H9 (cell line): Measurements from ENCODE around the gene AGBL4. TPM values are rescaled to one million over a fixed set of nuclear protein-coding genes. Genes with fewer than 3 reads are reported as not detected.

Experiments
- DNase-seq: peaks from one replicate; pipeline ENCODE4 v3.0.0-alpha.2; 2017
- H2AFZ ChIP-seq: one replicate; pipeline ENCODE4 v1.6.1; 2013; ENCODE audit warnings: mild to moderate bottlenecking, low read length, control low read depth, moderate library complexity
- H2AK5ac ChIP-seq: 2 replicates; pipeline ENCODE4 v1.6.1; 2013; ENCODE audit warnings: low read length, control low read depth, mixed read lengths; ENCODE audit not compliant: insufficient read length
- H2BK120ac ChIP-seq: one replicate; pipeline ENCODE4 v1.6.1; 2013; ENCODE audit warnings: low read depth, mild to moderate bottlenecking, low read length, control low read depth, inconsistent platforms; ENCODE audit not compliant: poor library complexity, severe bottlenecking
- H2BK12ac ChIP-seq: 2 replicates; pipeline ENCODE4 v1.6.1; 2013; ENCODE audit warnings: low read length, control low read depth, mixed read lengths, low read depth; ENCODE audit not compliant: insufficient read length
- H2BK15ac ChIP-seq: 2 replicates; pipeline ENCODE4 v1.6.1; 2013; ENCODE audit warnings: low read depth, low read length, control low read depth
- H2BK20ac ChIP-seq: one replicate; pipeline ENCODE4 v1.6.1; 2013; ENCODE audit warnings: low read depth, mild to moderate bottlenecking, low read length, control low read depth, inconsistent platforms; ENCODE audit not compliant: poor library complexity, severe bottlenecking
- H2BK5ac ChIP-seq: 2 replicates; pipeline ENCODE4 v1.6.1; 2013; ENCODE audit warnings: low read length, control low read depth, mixed read lengths; ENCODE audit not compliant: insufficient read length
- H3K14ac ChIP-seq: 2 replicates; pipeline ENCODE4 v1.6.1; 2013; ENCODE audit warnings: low read length, control low read depth; ENCODE audit not compliant: insufficient read depth
- H3K18ac ChIP-seq: 2 replicates; pipeline ENCODE4 v1.6.1; 2013; ENCODE audit warnings: low read depth, mild to moderate bottlenecking, mixed read lengths, low read length, control low read depth; ENCODE audit not compliant: insufficient read length
- H3K23ac ChIP-seq: 2 replicates; pipeline ENCODE4 v1.6.1; 2013; ENCODE audit warnings: low read length, control low read depth, mixed read lengths, low read depth; ENCODE audit not compliant: insufficient read length
- H3K23me2 ChIP-seq: 2 replicates; pipeline ENCODE4 v1.6.1; 2013; ENCODE audit warnings: low read depth, mild to moderate bottlenecking, mixed read lengths, low read length, control low read depth; ENCODE audit not compliant: insufficient read length, poor library complexity, severe bottlenecking
- H3K27ac ChIP-seq: 2 replicates; pipeline ENCODE4 v1.5.1; 2013; ENCODE audit warnings: low read length, control low read depth, mixed read lengths, low read depth; ENCODE audit not compliant: insufficient read length
- H3K27me3 ChIP-seq: 2 replicates; pipeline ENCODE4 v1.6.1; 2013; ENCODE audit warnings: low read length, control low read depth, inconsistent platforms; ENCODE audit not compliant: insufficient read depth
- H3K4ac ChIP-seq: 2 replicates; pipeline ENCODE4 v1.6.1; 2013; ENCODE audit warnings: low read depth, mild to moderate bottlenecking, control low read depth, inconsistent platforms, low read length, moderate library complexity
- H3K4me1 ChIP-seq: 2 replicates; pipeline ENCODE4 v1.6.1; 2013; ENCODE audit warnings: low read length, control low read depth, inconsistent platforms; ENCODE audit not compliant: insufficient read depth
- H3K4me2 ChIP-seq: 2 replicates; pipeline ENCODE4 v1.6.1; 2013; ENCODE audit warnings: low read length, control low read depth, mixed read lengths; ENCODE audit not compliant: insufficient read length, insufficient read depth
- H3K56ac ChIP-seq: 2 replicates; pipeline ENCODE4 v1.6.1; 2013; ENCODE audit warnings: low read depth, mild to moderate bottlenecking, mixed read lengths, low read length, control low read depth; ENCODE audit not compliant: insufficient read length
- H3K79me1 ChIP-seq: 2 replicates; pipeline ENCODE4 v1.6.1; 2013; ENCODE audit warnings: low read depth, mild to moderate bottlenecking, moderate library complexity, low read length, control low read depth, inconsistent platforms; ENCODE audit not compliant: insufficient read depth, poor library complexity, severe bottlenecking
- H3K79me2 ChIP-seq: 2 replicates; pipeline ENCODE4 v1.6.1; 2013; ENCODE audit warnings: low read length, control low read depth, inconsistent platforms; ENCODE audit not compliant: insufficient read depth
- H3K9ac ChIP-seq: 2 replicates; pipeline ENCODE4 v1.6.1; 2013; ENCODE audit warnings: low read length, control low read depth, mixed read lengths; ENCODE audit not compliant: insufficient read length; ENCODE audit errors: extremely low read depth
- H3K9me3 ChIP-seq: one replicate; pipeline ENCODE4 v1.6.1; 2013; ENCODE audit warnings: low read depth, low read length, inconsistent platforms; ENCODE audit not compliant: control insufficient read depth
- H3T11ph ChIP-seq: one replicate; pipeline ENCODE4 v1.6.1; 2013; ENCODE audit warnings: mild to moderate bottlenecking, low read length, control low read depth, inconsistent platforms
- H4K20me1 ChIP-seq: one replicate; pipeline ENCODE4 v1.6.1; 2013; ENCODE audit not compliant: control insufficient read depth, insufficient read length, insufficient read depth
- H4K5ac ChIP-seq: 2 replicates; pipeline ENCODE4 v1.6.1; 2013; ENCODE audit warnings: low read depth, mild to moderate bottlenecking, mixed read lengths, low read length, control low read depth; ENCODE audit not compliant: insufficient read length
- H4K8ac ChIP-seq: replicated peaks from 2 replicates; pipeline ENCODE4 v1.6.1; 2013; ENCODE audit warnings: low read length, control low read depth, mixed read lengths, low read depth; ENCODE audit not compliant: insufficient read length
- H4K91ac ChIP-seq: 2 replicates; pipeline ENCODE4 v1.6.1; 2013; ENCODE audit warnings: low read depth, mild to moderate bottlenecking, moderate library complexity, mixed read lengths, low read length, control low read depth; ENCODE audit not compliant: insufficient read length
- H3K27ac Mint-ChIP-seq, 3 experiments: 2 replicates in 2 of 3; 3 replicates in 1 of 3; pipeline ENCODE4 v1.8.0; 2020 to 2021; ENCODE audit warnings: mixed read lengths in 3 of 3, mild to moderate bottlenecking in 1 of 3, moderate library complexity in 1 of 3
- H3K27me3 Mint-ChIP-seq: 2 replicates; pipeline ENCODE4 v1.8.0; 2021; ENCODE audit warnings: low read depth, mild to moderate bottlenecking, moderate library complexity, mixed read lengths
- H3K36me3 Mint-ChIP-seq, 3 experiments: 2 replicates in 2 of 3; 3 replicates in 1 of 3; pipeline ENCODE4 v1.8.0; 2020 to 2021; ENCODE audit warnings: low read depth in 3 of 3, mixed read lengths in 3 of 3; ENCODE audit not compliant: insufficient read depth in 1 of 3
- H3K4me1 Mint-ChIP-seq, 2 experiments: 2 replicates each; pipeline ENCODE4 v1.8.0; 2020; ENCODE audit warnings: mixed read lengths in 2 of 2
- H3K4me3 Mint-ChIP-seq, 2 experiments: 2 replicates in 1 of 2; 3 replicates in 1 of 2; pipeline ENCODE4 v1.8.0; 2020 to 2021; ENCODE audit warnings: mild to moderate bottlenecking in 2 of 2, mixed read lengths in 2 of 2, moderate library complexity in 1 of 2
- H3K9me3 Mint-ChIP-seq, 2 experiments: 2 replicates in 1 of 2; 3 replicates in 1 of 2; pipeline ENCODE4 v1.8.0; 2020; ENCODE audit warnings: mild to moderate bottlenecking in 2 of 2, mixed read lengths in 2 of 2, moderate library complexity in 1 of 2
- CTCF ChIP-seq: fragments of 200-600 bp; sonication (generic); conservative IDR thresholded peaks from 3 replicates; pipeline ENCODE4 v1.8.0; 2021; ENCODE audit warnings: antibody characterized with exemption, mild to moderate bottlenecking
- WGBS: extraction: QIAGEN DNeasy Blood & Tissue Kit; methylation state at CpG from one replicate; pipeline ENCODE4 v1.1.7; 2013; ENCODE audit warnings: missing lambda C conversion rate, low lambda C conversion rate, mixed read lengths; ENCODE audit not compliant: insufficient read length; ENCODE audit errors: extremely low coverage; 5-methylcytosine and 5-hydroxymethylcytosine counted together
- total RNA-seq: library from RNA; stranded (reverse); gene quantifications from 2 replicates; pipeline ENCODE4 v1.2.1, GENCODE V29; 2021

Gene AGBL4
- total RNA-seq, 1 experiment from 2014 or later = not detected

- Histone ChIP-seq H4K91ac (no peak overlapping the region), H3K27me3 (no peaks in the 10 kb centered on the region), H4K5ac (no peak overlapping the region), H3K79me1 (no peaks in the 10 kb centered on the region), H2BK15ac (no peak overlapping the region), H2BK5ac (no peak overlapping the region), H3K18ac (no peak overlapping the region), H3K56ac (no peak overlapping the region), H3K79me2 (no peaks in the 10 kb centered on the region), H3K4me1 (peaks cover 5% of the 10 kb centered on the region; the same call in 1 of the 2 replicates), H2BK120ac (no peak overlapping the region), H3K4me2 (no peak overlapping the region), H3K4ac (no peak overlapping the region), H3K9me3 (no peaks in the 10 kb centered on the region), H4K20me1 (no peaks in the 10 kb centered on the region), H3K23me2 (no peaks in the 10 kb centered on the region), H4K8ac (no peak overlapping the region), H3K27ac (no peak overlapping the region), H2BK12ac (no peak overlapping the region), H2AK5ac (no peak overlapping the region), H3K14ac (no peak overlapping the region), H3T11ph (no peak overlapping the region), H3K9ac (no peak overlapping the region), H2AFZ (no peak overlapping the region), H2BK20ac (no peak overlapping the region), H3K23ac (no peak overlapping the region)
- Mint-ChIP-seq H3K27ac (peak overlapping the region in 1 of 3 experiments; percentile 18; a peak in 1 of 7 replicates), H3K4me1 (peaks cover 29 to 37% of the 10 kb centered on the region in 2 experiments), H3K27me3 (peaks cover 17% of the 10 kb centered on the region), H3K36me3 (no peaks in the 10 kb centered on the region), H3K4me3 (no peak overlapping the region), H3K9me3 (no peaks in the 10 kb centered on the region)
- DNase-seq = peak; percentile 79
- TF ChIP-seq CTCF = peak; percentile 89
- no CpG with 5 or more reads among the region's 22 CpGs for WGBS
These were observed 1346.2 kb downstream of the AGBL4 start for GRCh38 chr1:48677306-48678287.
